8988T (cell line): ENCODE results near the gene RUNDC1.
"Not testable (repeated sequence)": the region's sequence is repeated elsewhere in the genome, so short reads cannot be mapped to it uniquely, and the experiment has no call there.

Source experiments
- DNase-seq: peaks from one replicate; pipeline ENCODE4 v3.0.0; 2011

RUNDC1 gene

DNA sequence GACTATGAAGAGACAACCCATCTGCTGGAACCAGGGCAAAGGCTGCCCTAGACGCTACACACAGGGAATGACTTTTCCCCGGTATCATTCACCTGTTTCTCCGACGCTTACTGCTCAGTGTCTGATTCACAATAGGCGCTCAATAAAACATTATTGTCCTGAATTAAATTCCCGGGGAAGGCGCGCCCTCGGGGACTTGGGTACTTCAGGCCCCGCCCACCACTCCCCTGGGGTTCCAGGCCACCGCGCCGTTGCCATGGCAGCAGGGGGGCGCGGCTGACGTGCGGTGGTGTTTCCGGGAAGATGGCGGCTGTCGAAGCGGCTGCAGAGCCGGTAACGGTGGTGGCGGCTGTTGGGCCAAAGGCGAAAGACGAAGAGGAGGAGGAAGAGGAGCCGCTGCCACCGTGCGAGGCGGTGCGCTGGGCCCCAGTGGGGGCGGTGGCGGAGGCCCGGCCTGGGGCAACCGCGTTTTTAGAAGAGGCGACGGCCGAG is at the start of gene RUNDC1:
Gene RUNDC1 (plus strand): TSS at position 292 of the 492 bp plus-strand sequence. CDS start 12 bp downstream, at position 304.
- peak; percentile 79 for DNase-seq

DNA sequence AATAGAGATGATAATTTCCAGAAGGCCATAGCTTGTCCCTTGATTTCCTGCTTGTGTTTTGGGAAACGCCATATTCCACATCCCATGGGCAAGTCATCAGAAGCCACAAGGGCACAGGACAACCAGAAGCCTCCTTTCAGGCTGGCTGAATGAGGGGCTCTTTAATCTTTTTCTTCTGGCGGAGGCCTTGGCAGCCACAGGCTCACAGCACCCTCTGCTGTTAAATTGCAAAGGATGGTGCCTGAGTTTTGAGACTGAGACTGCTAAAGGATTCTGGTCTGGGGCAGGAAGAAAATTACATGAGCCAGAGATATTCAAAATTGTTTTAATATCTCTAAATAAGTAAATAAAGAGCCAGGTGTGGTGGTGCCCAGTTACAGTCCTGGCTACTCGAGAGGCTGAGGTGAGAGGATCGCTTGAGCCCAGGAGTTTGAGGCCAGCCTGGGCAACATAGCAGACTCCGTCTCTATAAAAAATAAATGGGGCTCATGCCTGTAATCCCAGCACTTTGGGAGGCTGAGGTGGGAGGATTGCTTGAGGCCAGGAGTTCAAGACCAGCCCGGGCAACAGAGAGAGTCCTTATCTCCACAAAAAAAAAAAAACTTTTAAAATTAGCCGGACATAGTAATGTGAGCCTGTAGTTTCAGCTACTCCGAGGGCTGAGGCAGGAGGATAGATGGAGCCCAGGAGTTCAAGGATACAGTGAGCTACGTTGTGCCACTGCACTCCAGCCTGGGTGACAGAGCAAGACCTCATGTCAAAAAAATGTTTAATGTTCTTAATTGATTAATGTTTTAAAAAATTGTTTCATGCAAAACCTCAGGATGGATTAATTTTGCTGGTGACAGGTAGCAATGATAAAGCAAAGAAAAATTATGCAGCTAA is 42.4 kb upstream of the RUNDC1 start:
- DNase-seq = peak; percentile 43

DNA sequence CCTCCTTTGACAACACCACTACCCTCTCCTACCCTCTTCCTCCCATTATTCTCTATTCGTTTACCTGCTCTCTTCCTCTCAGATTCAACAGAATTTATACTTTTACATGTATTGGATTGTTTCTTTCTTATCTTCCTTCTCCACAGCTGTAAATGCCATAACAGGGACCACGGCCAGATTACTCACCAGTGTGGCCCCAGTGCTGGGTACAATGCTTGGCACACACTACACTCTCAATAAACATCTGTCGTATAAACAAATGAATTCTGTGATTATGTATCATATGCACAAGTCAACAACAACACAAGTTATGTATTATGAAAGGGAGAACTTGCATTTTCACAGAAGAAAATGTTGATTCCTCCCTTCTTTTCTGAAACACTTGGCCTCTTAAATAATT is 36.2 kb upstream of the RUNDC1 start:
- DNase-seq = no peak

DNA sequence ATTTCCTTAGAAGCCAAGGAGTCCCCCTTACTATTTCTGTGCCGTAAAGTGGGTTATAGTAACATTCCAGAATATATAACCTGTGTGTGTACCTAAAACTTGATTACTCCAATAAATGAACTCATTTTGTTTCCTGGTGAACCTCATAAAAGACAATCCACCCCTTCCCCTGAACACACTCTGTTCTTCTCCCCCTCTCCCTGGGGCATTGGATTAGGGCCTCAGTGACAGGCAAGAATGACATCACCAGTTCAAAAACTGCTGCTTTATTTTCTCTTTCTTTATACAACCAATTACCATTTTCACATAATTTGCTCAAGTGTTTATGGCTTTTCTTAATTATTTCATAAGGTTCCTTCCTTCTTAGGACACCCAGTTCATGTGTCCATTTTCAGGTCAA is 33.6 kb upstream of the RUNDC1 start:
- DNase-seq = no peak

DNA sequence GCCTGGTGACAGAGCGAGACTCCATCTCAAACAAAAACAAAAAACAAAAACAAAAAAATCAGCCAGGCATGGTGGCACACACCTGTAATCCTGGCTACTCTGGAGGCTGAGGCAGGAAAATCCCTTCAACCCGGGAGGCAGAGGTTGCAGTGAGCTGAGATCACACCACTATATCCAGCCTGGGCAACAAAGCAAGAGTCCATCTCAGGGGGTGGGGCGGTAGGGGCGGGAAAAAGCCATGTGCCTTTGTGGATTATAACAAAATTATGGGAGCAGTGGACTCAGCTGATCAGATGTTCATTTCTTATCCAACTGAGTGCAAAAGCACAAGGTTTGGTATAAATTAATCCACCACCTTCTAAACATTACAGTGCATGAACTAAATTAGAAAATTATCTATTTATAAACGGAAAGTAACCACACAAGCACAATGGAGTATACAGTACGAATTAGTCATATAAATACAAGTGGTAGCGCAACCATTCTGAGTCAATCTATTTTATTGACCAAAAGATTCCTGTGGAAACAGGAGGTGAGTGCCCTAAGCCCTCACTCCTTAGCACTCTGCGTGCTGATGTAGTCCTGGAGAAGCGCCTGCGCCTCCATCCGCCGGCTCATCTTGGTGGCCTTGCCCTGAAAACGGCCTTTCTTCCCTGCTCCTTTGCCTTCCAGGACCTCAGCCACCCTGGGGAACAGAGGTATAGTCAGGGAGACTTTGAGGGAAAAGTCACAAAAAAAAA is 30.2 kb upstream of the RUNDC1 start:
- DNase-seq = no peak

DNA sequence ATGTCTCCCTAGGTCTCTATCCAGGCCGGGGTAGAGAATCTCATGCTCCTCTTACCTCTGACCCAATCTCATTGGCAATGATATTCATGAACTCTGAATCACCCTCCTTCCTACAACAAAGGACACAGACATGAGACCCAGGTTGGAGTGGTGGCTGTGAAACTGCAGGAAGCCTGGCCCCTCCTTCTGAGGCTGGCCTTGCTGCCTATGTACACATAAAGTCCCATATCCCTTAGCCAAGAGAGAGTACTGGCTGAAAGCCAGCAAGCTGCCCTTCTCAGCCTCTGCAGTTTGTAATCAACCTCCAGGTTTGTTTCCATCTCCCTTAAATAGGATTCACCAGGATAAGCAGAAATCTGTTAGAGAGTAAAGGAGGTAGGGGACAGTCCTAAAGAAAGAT is 26.7 kb upstream of the RUNDC1 start:
- DNase-seq = no peak

DNA sequence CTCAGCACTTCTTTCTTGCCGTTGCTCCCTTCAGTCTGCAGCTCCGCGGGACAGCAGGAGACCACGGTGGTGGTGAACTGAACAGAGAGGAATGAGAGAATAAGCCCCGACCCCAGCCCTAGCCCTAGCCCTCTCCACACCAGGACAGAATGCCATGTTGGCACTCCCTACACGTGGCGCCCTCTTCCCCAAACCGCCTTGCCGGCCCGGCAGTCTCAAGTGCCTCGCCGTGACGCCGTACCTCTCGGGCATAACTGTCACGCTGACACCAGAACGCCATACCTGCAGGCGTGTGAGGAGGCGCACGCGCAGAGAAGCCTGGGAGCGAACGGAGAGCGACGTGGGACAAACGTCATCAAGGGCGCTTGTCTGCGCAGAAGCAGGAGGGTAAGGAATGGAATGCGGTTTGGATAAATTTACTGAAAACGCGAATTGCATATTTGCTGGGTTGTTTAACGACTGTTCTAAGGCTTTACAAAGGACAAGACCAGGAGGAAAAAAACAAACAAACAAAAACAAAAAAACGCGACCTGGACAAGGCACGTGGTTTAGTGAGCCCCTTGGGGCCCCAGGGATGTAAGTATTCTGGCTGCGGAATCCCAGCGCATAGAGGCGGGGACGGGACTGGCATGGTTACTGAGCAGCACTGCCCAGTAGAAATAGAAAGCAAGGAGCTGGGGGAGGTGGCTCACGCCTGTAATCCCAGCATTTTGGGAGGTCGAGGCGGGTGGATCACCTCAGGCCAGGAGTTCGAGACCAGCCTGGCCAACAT is 16.0 kb upstream of the RUNDC1 start, which contains the start of gene AARSD1:
Gene AARSD1 (minus strand): TSS at position 294 of the 772 bp plus-strand sequence. CDS start 14 bp downstream, at position 280.
- DNase-seq = peak; percentile 46

DNA sequence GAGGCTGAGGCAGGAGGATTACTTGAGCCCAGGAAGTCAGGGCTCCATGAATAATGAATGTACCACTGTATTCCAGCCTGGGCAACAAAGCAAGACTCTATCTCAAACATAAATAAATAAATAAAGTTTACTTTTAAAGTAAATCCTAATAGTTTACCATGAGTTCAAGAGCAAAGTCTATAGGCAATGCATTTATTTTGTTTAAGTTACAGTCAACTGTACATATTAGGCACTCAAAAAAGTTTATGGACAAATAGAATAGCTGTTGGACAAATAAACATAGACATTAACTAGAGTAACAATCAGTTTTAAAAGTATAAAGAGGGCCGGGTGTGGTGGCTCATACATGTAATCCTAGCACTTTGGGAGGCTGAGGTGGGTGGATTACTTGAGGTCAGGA is 12.4 kb upstream of the RUNDC1 start:
- no peak for DNase-seq

DNA sequence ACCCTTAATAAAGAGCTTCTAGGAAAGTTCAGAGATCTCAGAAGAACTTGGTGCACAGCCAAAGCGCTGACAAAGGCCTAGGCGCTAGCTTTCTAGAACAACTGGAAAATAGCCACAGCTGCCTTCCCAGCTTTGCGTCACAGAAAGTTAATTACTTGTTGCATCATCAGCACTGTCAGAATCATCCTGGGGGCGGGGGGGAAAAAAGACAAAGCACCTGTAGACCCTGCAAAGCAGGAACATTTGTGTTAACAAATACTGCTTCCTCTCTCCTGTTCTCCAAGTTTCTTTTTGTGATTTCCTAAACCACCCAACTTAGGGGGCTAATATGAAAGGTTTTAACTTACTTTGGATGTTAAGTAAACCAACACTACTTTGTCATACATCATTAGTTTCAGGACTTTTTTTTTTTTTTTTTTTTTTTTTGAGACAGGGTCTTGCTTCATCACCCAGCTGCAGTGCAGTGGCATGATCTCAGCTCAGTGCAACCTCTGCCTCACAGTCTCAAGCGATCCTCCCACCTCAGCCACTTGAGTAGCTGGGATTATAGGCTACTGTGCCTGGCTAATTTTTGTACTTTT is 11.3 kb upstream of the RUNDC1 start:
- no peak for DNase-seq

DNA sequence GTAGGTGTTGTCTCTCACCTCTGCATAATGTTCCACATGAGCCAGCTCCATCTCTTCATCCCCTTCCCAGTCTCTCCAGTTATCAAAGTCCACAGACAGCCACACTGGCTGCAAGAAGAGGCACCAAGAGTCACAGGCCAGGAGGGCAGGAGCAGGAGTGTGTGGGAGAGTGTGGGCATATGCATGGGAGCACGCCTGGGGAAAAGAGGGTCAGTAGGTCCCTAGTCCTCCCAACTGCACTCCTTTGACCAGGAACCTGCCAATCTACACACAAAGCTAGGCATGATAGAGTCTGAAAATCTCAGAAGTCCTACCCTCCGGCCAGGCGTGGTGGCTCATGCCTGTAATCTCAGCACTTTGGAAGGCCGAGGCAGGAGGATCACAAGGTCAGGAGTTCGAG is 8.8 kb upstream of the RUNDC1 start:
- no peak for DNase-seq

DNA sequence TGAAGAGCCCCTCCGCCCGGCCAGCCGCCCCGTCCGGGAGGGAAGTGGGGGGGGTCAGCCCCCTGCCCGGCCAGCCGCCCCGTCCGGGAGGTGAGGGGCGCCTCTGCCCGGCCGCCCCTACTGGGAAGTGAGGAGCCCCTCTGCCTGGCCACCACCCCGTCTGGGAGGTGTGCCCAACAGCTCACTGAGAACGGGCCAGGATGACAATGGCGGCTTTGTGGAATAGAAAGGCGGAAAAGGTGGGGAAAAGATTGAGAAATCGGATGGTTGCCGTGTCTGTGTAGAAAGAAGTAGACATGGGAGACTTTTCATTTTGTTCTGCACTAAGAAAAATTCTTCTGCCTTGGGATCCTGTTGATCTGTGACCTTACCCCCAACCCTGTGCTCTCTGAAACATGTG is 7.0 kb upstream of the RUNDC1 start:
- DNase-seq = not testable (repeated sequence)

DNA sequence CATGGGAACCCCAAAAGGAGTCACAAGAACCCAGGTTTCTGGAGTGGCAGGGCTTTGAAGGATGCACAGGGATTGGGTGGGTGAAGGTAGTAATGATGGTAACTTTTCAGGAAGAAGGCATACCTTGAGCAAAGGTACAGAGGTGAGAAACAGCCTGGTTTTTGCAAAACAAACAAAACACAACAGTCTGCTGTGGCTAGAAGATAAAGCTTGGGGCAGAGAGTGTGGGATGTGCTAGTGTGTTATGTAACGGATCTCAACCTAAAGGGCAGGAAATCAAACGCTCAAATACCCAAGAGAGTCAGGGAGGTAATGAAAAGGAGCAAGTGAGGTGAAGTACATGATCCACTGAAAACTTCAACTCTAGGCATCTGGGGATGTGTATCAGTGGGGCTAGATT is 5.1 kb upstream of the RUNDC1 start:
- no peak for DNase-seq

DNA sequence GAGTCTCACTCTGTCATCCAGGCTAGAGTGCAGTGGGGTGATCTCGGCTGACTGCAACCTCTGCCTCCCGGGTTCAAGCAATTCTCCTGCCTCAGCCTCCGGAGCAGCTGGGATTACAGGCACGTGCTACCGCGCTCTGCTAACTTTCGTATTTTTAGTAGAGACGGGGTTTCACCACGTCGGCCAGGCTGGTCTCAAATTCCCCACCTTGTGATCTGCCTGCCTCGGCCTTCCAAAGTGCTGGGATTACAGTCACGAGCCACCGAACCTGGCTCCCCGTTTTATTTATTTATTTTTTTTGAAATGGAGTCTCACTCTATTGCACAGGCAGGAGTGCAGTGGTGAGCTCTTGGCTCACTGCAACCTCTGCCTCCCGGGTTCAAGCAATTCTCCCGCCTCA is 4.7 kb upstream of the RUNDC1 start:
- DNase-seq = not testable (repeated sequence)

DNA sequence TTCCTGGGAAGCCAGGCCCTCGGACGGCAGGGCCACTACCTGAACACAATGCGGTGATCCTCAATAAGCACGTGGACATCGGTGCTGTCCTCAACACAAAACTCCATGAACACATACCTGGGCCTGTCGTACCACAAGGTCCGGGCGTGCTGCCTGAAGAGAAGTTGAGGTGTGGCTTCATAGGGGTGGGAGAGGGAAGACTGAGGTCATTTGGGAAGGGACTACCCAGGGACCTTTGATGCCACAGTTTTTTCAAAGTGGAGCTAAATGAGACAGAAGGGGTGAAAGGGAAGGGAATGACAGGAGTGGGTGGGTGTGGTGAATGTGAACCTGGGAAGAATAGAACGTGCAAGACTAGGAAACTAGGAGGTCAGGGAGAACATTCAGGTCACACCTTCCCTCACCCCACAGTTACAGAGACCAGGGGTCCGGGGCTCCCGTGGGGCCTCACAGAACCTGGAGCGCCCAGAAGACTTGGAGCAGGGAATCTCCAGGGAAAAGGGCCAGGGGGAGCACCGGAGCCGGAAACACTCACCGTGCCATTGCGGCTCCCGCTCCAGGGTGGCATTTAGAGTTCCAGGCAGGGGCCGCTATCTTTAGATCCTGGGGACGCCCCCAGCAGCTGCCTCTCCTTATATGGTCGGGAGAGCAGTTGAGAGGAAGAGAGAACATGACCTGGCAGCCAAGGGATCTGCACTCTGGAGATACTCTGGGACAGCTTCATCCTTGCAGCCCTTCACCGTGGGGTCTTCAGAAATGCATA is 673 bp upstream of the RUNDC1 start, which contains the start of gene PTGES3L:
Gene PTGES3L (minus strand): TSS at position 570 of the 763 bp plus-strand sequence. CDS start 27 bp downstream, at position 543.
- DNase-seq = peak; percentile 45

DNA sequence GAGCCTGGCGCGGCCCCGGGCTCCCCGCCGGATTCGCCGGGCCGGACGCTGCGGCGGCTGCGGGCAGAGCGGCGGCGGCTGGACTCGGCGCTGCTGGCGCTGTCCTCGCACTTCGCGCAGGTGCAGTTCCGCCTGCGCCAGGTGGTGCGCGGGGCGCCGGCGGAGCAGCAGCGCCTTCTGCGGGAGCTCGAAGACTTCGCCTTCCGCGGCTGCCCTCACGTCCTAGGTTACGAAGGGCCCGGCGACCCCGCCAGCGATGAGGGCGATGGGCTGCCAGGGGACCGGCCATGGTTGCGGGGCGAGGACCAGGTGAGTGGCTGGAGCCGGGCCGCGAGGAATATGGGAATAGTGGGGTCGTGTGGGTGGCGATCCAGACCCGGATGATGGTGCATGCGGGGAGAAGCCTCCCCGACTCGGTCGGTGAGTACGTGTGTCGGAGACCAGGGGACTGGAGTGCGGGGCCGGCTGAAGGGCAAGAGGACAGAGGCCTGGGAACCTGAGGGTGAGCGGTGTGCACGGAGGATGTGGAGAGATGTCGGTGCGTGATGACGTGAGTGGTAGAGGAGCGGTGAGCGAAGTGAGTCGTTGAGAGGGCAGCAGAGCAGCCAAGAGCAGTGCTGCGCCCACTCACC is 517 bp downstream of the RUNDC1 start:
- DNase-seq = peak; percentile 33

DNA sequence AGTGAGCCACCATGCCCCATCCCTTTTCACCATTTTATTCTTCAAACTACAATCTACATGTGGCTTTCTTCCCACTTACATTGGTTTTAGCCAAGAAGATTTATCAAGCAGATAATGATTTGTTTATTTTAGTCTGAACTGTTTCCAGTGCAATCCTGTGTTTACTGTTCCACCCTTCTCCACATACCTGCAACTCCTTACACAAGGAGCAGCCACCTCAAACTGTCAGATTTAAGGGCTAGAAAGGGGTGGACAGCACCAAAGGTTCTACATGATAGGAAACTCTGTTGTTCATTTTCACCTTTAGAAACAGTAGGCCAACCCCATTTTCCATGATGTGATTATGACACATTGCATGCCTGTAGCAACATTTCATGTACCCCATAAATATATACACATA is 1.9 kb downstream of the RUNDC1 start:
- no peak for DNase-seq

DNA sequence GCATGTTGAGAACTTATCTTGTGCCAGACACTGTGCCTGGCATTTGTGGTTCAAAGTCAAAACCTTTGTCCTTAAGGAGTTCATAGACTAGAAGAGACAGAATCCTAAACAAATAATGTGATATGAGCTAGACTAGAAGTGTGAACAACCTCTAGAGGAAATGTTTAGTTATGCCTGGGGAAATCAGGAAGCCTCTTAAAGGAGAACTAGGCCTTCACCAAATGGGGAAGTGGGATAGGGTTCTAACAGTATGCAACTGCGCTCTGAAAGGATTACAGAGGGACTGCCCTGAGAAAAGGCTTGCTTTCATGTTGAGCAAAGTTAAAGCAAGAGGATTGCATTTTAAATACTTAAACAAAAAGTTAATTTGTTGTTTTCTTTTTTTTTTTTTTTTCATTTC is 4.9 kb downstream of the RUNDC1 start:
- DNase-seq = no peak

DNA sequence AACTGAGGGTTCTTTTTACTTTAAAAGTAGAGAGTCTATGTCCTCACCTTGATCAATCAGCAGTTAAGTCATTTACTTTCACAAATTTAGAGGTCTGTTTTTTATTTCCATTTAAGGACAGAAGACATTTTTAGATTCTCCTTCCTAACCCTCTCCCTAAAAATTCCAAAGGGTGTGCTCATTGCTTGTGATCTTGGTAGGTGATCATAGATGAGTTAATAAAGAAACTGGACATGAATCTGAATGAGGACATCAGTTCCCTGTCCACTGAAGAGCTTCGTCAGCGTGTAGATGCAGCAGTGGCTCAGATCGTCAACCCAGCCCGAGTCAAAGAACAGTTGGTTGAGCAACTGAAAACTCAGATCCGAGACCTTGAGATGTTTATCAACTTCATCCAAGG is 8.8 kb downstream of the RUNDC1 start:
- no peak for DNase-seq

DNA sequence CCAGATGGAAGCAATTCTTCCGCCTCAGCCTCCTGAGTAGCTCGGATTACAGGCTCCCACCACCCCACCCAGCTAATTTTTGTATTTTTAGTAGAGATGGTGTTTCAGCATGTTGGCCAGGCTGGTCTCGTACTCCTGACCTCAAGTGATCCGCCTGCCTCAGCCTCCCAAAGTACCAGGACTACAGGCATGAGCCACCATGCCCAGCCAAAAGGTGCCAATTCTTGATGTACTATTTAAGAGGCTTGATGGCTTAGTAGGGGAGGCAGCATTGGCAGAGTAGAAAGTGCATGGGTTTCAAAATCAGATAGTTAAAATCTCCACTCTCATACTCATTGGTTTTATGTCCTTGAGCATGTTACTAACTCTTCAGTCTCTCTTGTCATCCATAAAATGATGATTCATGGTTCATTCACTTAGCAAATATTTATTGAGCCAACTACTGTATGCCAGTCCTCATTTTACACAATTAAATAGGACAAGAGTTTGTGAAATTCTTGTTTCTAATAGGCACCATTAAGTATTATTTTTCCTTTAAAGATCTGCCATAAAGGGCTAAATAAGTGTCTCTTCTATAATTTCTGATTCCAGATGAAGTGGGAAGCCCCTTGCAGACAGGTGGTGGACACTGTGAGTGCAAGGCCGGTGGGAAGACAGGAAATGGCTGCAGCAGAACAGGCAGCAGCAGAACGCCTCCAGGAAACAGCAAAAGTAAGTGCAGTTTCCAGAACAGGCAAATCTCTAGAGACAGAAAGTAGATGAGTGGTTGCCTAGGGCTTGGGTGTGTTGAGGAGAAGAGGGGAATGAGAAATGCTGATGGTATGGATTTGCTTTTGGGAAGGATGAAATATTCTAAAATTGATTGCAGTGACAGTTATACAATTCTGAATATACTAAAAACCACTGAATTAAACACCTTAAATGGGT is 9.6 kb downstream of the RUNDC1 start:
- no peak for DNase-seq

DNA sequence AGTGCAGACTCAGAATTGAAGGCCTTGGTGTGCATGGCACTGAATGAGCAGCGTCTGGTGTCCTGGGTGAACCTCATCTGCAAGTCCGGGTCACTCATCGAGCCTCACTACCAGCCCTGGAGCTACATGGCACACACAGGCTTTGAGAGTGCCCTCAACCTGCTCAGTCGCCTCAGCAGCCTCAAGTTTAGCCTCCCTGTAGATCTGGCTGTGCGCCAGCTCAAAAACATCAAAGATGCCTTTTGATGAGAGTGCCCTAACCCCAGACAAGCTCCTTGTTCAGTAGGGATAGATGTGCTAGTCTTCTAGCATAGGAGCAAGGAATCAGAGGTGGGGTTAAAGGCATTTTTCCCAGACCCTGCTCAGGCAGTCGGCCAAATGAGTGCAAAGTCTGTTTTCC is 11.1 kb downstream of the RUNDC1 start:
- DNase-seq = no peak
